H1 (cell line): ENCODE data around the gene ZNF346. TPM values are rescaled to one million over a fixed set of nuclear protein-coding genes. Genes with fewer than 3 reads are reported as not detected.

Experiments
- ASH2L ChIP-seq: fragments of 200-600, 300-600 bp; sonication (generic); IDR thresholded peaks from one replicate; pipeline ENCODE4 v1.7.1; 2017; ENCODE audit warnings: low read length
- CTBP2 ChIP-seq: IDR thresholded peaks from 2 replicates; pipeline ENCODE4 v1.7.0; 2011; ENCODE audit warnings: borderline replicate concordance, mild to moderate bottlenecking, moderate library complexity, mixed read lengths, low read length; ENCODE audit not compliant: insufficient read depth, insufficient read length
- GTF2F1 ChIP-seq: IDR thresholded peaks from 2 replicates; pipeline ENCODE4 v1.6.1; 2012; ENCODE audit warnings: low read depth, low read length, improper control_type of control experiment, borderline replicate concordance
- NANOG ChIP-seq: IDR thresholded peaks from 2 replicates; pipeline ENCODE4 v1.6.1; 2011; ENCODE audit warnings: low read length, low read depth, mild to moderate bottlenecking, inconsistent platforms; ENCODE audit not compliant: insufficient read depth, poor library complexity, severe bottlenecking
- PHF8 ChIP-seq: fragments of 200-600 bp; sonication (generic); conservative IDR thresholded peaks from 2 replicates; pipeline ENCODE4 v1.7.1; 2012; ENCODE audit warnings: low read depth, mild to moderate bottlenecking, inconsistent platforms, low read length, moderate library complexity
- POLR2AphosphoS5 ChIP-seq: IDR thresholded peaks from 2 replicates; pipeline ENCODE4 v1.6.1; 2011; ENCODE audit warnings: low read depth, low read length
- RAD21 ChIP-seq, 2 experiments: IDR thresholded peaks in 1 of 2; conservative IDR thresholded peaks in 1 of 2; 2 replicates each; pipeline ENCODE4 v1.6.1; 2011; ENCODE audit warnings: low read depth in 2 of 2, low read length in 2 of 2, improper control_type of control experiment in 1 of 2, inconsistent platforms in 1 of 2, mild to moderate bottlenecking in 1 of 2, moderate library complexity in 1 of 2
- SIRT6 ChIP-seq: IDR thresholded peaks from one replicate; pipeline ENCODE4 v1.7.1; 2012; ENCODE audit warnings: low read length, inconsistent platforms
- SIX5 ChIP-seq: IDR thresholded peaks from 2 replicates; pipeline ENCODE4 v1.6.1; 2011; ENCODE audit warnings: mild to moderate bottlenecking, low read depth, low read length
- SUZ12 ChIP-seq: fragments of 200-600 bp; sonication (generic); IDR thresholded peaks from 2 replicates; pipeline ENCODE4 v1.6.1; 2012; ENCODE audit warnings: mild to moderate bottlenecking, inconsistent platforms, low read length, moderate library complexity, mixed read lengths
- YY1 ChIP-seq: IDR thresholded peaks from 2 replicates; pipeline ENCODE4 v1.6.1; 2011; ENCODE audit warnings: low read depth, mild to moderate bottlenecking, low read length
- polyA plus RNA-seq, 7 experiments: library from polyadenylated mRNA; depleted of rRNA in 3 of 7; stranded (reverse) in 5 of 7; unstranded in 2 of 7; fragments of >200 nt in 5 of 7; fragments of 200-250 nt in 2 of 7; gene quantifications; 1 replicate in 5 of 7; 2 replicates in 1 of 7; 4 replicates in 1 of 7; pipeline versions ENCODE4 v1.2.1 to v1.2.3, GENCODE V29; 2011 to 2013; ENCODE audit warnings: missing spikeins in 2 of 7, mixed read lengths in 2 of 7
- total RNA-seq: library from RNA; stranded (reverse); fragmentation: NEBNext Ultra II Directional; extraction: Animal tissue kit (Norgen Biotek cat#: 25700); gene quantifications from 2 replicates; pipeline ENCODE4 v1.2.1, GENCODE V29; 2021
- TF ChIP-seq, protein P1 (sequence below): fragments of 300-600 bp; sonication (generic); IDR thresholded peaks from 2 replicates; pipeline ENCODE4 v1.7.1; 2012; ENCODE audit warnings: low read length, moderate library complexity, mild to moderate bottlenecking, inconsistent platforms; ENCODE audit not compliant: insufficient replicate concordance

The ZNF346 gene
- total and polyA plus RNA-seq, 2 of the 8 experiments (the other 6 are each of a cell fraction or from before 2014, with no cell fraction given), result 19.9 to 20.8 TPM

GRCh38 chr5:177080265-177080664 is 57.8 kb downstream of the ZNF346 start (continued):
- TF ChIP-seq, protein P1, sequence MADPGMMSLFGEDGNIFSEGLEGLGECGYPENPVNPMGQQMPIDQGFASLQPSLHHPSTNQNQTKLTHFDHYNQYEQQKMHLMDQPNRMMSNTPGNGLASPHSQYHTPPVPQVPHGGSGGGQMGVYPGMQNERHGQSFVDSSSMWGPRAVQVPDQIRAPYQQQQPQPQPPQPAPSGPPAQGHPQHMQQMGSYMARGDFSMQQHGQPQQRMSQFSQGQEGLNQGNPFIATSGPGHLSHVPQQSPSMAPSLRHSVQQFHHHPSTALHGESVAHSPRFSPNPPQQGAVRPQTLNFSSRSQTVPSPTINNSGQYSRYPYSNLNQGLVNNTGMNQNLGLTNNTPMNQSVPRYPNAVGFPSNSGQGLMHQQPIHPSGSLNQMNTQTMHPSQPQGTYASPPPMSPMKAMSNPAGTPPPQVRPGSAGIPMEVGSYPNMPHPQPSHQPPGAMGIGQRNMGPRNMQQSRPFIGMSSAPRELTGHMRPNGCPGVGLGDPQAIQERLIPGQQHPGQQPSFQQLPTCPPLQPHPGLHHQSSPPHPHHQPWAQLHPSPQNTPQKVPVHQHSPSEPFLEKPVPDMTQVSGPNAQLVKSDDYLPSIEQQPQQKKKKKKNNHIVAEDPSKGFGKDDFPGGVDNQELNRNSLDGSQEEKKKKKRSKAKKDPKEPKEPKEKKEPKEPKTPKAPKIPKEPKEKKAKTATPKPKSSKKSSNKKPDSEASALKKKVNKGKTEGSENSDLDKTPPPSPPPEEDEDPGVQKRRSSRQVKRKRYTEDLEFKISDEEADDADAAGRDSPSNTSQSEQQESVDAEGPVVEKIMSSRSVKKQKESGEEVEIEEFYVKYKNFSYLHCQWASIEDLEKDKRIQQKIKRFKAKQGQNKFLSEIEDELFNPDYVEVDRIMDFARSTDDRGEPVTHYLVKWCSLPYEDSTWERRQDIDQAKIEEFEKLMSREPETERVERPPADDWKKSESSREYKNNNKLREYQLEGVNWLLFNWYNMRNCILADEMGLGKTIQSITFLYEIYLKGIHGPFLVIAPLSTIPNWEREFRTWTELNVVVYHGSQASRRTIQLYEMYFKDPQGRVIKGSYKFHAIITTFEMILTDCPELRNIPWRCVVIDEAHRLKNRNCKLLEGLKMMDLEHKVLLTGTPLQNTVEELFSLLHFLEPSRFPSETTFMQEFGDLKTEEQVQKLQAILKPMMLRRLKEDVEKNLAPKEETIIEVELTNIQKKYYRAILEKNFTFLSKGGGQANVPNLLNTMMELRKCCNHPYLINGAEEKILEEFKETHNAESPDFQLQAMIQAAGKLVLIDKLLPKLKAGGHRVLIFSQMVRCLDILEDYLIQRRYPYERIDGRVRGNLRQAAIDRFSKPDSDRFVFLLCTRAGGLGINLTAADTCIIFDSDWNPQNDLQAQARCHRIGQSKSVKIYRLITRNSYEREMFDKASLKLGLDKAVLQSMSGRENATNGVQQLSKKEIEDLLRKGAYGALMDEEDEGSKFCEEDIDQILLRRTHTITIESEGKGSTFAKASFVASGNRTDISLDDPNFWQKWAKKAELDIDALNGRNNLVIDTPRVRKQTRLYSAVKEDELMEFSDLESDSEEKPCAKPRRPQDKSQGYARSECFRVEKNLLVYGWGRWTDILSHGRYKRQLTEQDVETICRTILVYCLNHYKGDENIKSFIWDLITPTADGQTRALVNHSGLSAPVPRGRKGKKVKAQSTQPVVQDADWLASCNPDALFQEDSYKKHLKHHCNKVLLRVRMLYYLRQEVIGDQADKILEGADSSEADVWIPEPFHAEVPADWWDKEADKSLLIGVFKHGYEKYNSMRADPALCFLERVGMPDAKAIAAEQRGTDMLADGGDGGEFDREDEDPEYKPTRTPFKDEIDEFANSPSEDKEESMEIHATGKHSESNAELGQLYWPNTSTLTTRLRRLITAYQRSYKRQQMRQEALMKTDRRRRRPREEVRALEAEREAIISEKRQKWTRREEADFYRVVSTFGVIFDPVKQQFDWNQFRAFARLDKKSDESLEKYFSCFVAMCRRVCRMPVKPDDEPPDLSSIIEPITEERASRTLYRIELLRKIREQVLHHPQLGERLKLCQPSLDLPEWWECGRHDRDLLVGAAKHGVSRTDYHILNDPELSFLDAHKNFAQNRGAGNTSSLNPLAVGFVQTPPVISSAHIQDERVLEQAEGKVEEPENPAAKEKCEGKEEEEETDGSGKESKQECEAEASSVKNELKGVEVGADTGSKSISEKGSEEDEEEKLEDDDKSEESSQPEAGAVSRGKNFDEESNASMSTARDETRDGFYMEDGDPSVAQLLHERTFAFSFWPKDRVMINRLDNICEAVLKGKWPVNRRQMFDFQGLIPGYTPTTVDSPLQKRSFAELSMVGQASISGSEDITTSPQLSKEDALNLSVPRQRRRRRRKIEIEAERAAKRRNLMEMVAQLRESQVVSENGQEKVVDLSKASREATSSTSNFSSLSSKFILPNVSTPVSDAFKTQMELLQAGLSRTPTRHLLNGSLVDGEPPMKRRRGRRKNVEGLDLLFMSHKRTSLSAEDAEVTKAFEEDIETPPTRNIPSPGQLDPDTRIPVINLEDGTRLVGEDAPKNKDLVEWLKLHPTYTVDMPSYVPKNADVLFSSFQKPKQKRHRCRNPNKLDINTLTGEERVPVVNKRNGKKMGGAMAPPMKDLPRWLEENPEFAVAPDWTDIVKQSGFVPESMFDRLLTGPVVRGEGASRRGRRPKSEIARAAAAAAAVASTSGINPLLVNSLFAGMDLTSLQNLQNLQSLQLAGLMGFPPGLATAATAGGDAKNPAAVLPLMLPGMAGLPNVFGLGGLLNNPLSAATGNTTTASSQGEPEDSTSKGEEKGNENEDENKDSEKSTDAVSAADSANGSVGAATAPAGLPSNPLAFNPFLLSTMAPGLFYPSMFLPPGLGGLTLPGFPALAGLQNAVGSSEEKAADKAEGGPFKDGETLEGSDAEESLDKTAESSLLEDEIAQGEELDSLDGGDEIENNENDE, result no peak
- no peak for TF ChIP-seq NANOG
- TF ChIP-seq ASH2L, result no peak
- TF ChIP-seq POLR2AphosphoS5, result no peak
- no peak for TF ChIP-seq RAD21 (IDR thresholded peaks at IDR 0.05 in 1 of 2, conservative IDR thresholded peaks at IDR 0.05 in 1 of 2; ENCODE audit: low read depth in 2 of 2, low read length in 2 of 2)
- TF ChIP-seq PHF8, result no peak
- no peak for TF ChIP-seq SIX5
- TF ChIP-seq GTF2F1, result no peak
- TF ChIP-seq YY1, result no peak
- no peak for TF ChIP-seq SUZ12
- no peak for TF ChIP-seq SIRT6
- TF ChIP-seq CTBP2, result no peak
